Fibroblast of upper back skin (primary cell): Measurements from ENCODE around the gene ADPGK.
A peak's percentile ranks its signal among the peaks of the same experiment; 100 is the strongest.
"Not testable (repeated sequence)": the region's sequence is repeated elsewhere in the genome, so short reads cannot be mapped to it uniquely, and the experiment has no call there.

Experiments used
- DNase-seq: peaks from one replicate; pipeline ENCODE4 v3.0.0-alpha.2; 2013

The ADPGK gene

GRCh38 chr15:72737723-72738122, 45.8 kb downstream of the ADPGK start:
- DNase-seq = no peak

- no peak for DNase-seq
Observed at GRCh38 chr15:72737061-72737460, 46.5 kb downstream of the ADPGK start.

- no peak for DNase-seq
Observed at GRCh38 chr15:72735111-72735510, 48.4 kb downstream of the ADPGK start.

GRCh38 chr15:72733941-72734738, 49.4 kb downstream of the ADPGK start:
- no peak for DNase-seq

- DNase-seq = no peak
Observed at GRCh38 chr15:72732516-72732915, 51.0 kb downstream of the ADPGK start.

GRCh38 chr15:72732086-72732485, 51.5 kb downstream of the ADPGK start:
- no peak for DNase-seq

GRCh38 chr15:72728821-72729220, 54.7 kb downstream of the ADPGK start:
- no peak for DNase-seq

- DNase-seq = not testable (repeated sequence)
Observed at GRCh38 chr15:72728249-72728648, 55.3 kb downstream of the ADPGK start.

- no peak for DNase-seq
Observed at GRCh38 chr15:72727154-72727553, 56.4 kb downstream of the ADPGK start.

GRCh38 chr15:72725851-72726250, 57.7 kb downstream of the ADPGK start:
- DNase-seq = not testable (repeated sequence)

GRCh38 chr15:72725446-72725845, 58.1 kb downstream of the ADPGK start:
- no peak for DNase-seq

- DNase-seq = no peak
Observed at GRCh38 chr15:72724028-72724427, 59.5 kb downstream of the ADPGK start.

GRCh38 chr15:72722071-72722696, 61.4 kb downstream of the ADPGK start:
- DNase-seq = peak; percentile 75

- DNase-seq = peak; percentile 23
Observed at GRCh38 chr15:72708551-72709303, 74.8 kb downstream of the ADPGK start.

GRCh38 chr15:72706266-72706665, 77.3 kb downstream of the ADPGK start:
- DNase-seq = peak; percentile 42
